Activated CD4-positive, alpha-beta T cell treated with anti-CD3 and anti-CD28 coated beads for 4 hours (primary cell): ENCODE data around the gene ANKHD1.

Experiments
- DNase-seq, 2 donors: peaks; one replicate each; pipeline ENCODE4 v3.0.0-alpha.2; 2020

The ANKHD1 gene

GRCh38 chr5:140371356-140372151, 30.1 kb upstream of the ANKHD1 start:
- DNase-seq = no peak

- DNase-seq = peak; percentile 16 to 47
Measured at GRCh38 chr5:140372971-140373487, 28.6 kb upstream of the ANKHD1 start.

- DNase-seq = no peak
Measured at GRCh38 chr5:140381351-140381750, 20.3 kb upstream of the ANKHD1 start.

GRCh38 chr5:140381972-140382371, 19.7 kb upstream of the ANKHD1 start:
- DNase-seq = no peak

- DNase-seq = no peak
Measured at GRCh38 chr5:140382866-140383265, 18.8 kb upstream of the ANKHD1 start.

- no peak for DNase-seq
Measured at GRCh38 chr5:140383300-140383699, 18.3 kb upstream of the ANKHD1 start.

- DNase-seq = no peak
Measured at GRCh38 chr5:140388052-140388451, 13.6 kb upstream of the ANKHD1 start.

GRCh38 chr5:140391312-140391711, 10.3 kb upstream of the ANKHD1 start:
- no peak for DNase-seq

- no peak for DNase-seq
Measured at GRCh38 chr5:140391732-140392131, 9.9 kb upstream of the ANKHD1 start.

GRCh38 chr5:140393738-140394137, 7.9 kb upstream of the ANKHD1 start:
- no peak for DNase-seq

- no peak for DNase-seq
Measured at GRCh38 chr5:140398379-140398811, 3.2 kb upstream of the ANKHD1 start.

- peak in 1 of 2 donors; percentile 42 for DNase-seq
Measured at GRCh38 chr5:140399979-140400729, 1.5 kb upstream of the ANKHD1 start.

GRCh38 chr5:140400730-140401361, 787 bp upstream of the ANKHD1 start:
- DNase-seq = peak; percentile 81 to 85

- peak; percentile 47 to 57 for DNase-seq
Measured at GRCh38 chr5:140402258-140403074, 833 bp downstream of the ANKHD1 start.

- no peak for DNase-seq
Measured at GRCh38 chr5:140403613-140404012, 2.0 kb downstream of the ANKHD1 start.

- DNase-seq = no peak
Measured at GRCh38 chr5:140408750-140409241, 7.2 kb downstream of the ANKHD1 start.

GRCh38 chr5:140413230-140413629, 11.6 kb downstream of the ANKHD1 start:
- DNase-seq = no peak

GRCh38 chr5:140417235-140417634, 15.6 kb downstream of the ANKHD1 start:
- DNase-seq = no peak

- no peak for DNase-seq
Measured at GRCh38 chr5:140418862-140419520, 17.4 kb downstream of the ANKHD1 start.

GRCh38 chr5:140420226-140420570, 18.6 kb downstream of the ANKHD1 start:
- no peak for DNase-seq

- no peak for DNase-seq
Measured at GRCh38 chr5:140420665-140421361, 19.2 kb downstream of the ANKHD1 start.
